HepG2 (cell line): ENCODE measurements around the gene YY1. TPM values are rescaled to one million over a fixed set of nuclear protein-coding genes. Genes with fewer than 3 reads are reported as not detected.

Experiments
- AGO1 ChIP-seq: fragments of 200-400 bp; formaldehyde crosslinking; IDR thresholded peaks from 2 replicates; pipeline ENCODE4 v1.6.1; 2017; ENCODE audit warnings: mild to moderate bottlenecking, low read depth, low read length, moderate library complexity; ENCODE audit not compliant: poor library complexity, severe bottlenecking
- CBX5 ChIP-seq: sonication (generic); formaldehyde crosslinking; IDR thresholded peaks from 2 replicates; pipeline ENCODE4 v1.4.0; 2020; ENCODE audit warnings: missing genetic modification reagents, borderline replicate concordance
- DPF2 ChIP-seq: sonication (generic); formaldehyde crosslinking; IDR thresholded peaks from 2 replicates; pipeline ENCODE4 v1.4.0; 2020; ENCODE audit warnings: mild to moderate bottlenecking, low read depth, missing genetic modification reagents, borderline replicate concordance
- FOXA3 ChIP-seq: IDR thresholded peaks from 2 replicates; pipeline ENCODE4 v1.6.1; 2016; ENCODE audit warnings: missing genetic modification reagents, missing compliant biosample characterization
- MXI1 ChIP-seq: IDR thresholded peaks from 3 replicates; pipeline ENCODE4 v1.6.1; 2012; ENCODE audit warnings: low read depth, low read length, inconsistent platforms, borderline replicate concordance
- ZNF430 ChIP-seq: sonication (generic); formaldehyde crosslinking; IDR thresholded peaks from 2 replicates; pipeline ENCODE4 v1.9.0; 2021; ENCODE audit warnings: mild to moderate bottlenecking, missing genetic modification reagents
- ZNF747 ChIP-seq: sonication (generic); formaldehyde crosslinking; IDR thresholded peaks from 2 replicates; pipeline ENCODE4 v1.8.1; 2023; ENCODE audit warnings: missing genetic modification reagents, mild to moderate bottlenecking, borderline replicate concordance
- ZNF850 ChIP-seq: sonication (generic); formaldehyde crosslinking; conservative IDR thresholded peaks from 2 replicates; pipeline ENCODE4 v1.9.0; 2021; ENCODE audit warnings: mild to moderate bottlenecking, missing genetic modification reagents
- polyA plus RNA-seq, 8 experiments: library from polyadenylated mRNA; depleted of rRNA in 3 of 8; stranded (reverse) in 7 of 8; unstranded in 1 of 8; fragments of >200 nt; fragmentation: Illumina TruSeq in 4 of 8; extraction: Trizol in 4 of 8; gene quantifications; 2 replicates each; pipeline versions ENCODE4 v1.2.1 to v1.2.3, GENCODE V29; 2011 to 2016; ENCODE audit warnings: low read depth in 4 of 8, missing spikeins in 1 of 8, mixed read lengths in 1 of 8; ENCODE audit not compliant: insufficient read depth in 1 of 8
- total RNA-seq, 5 experiments: library from RNA; depleted of rRNA; stranded (reverse); fragments of >200 nt; fragmentation: Illumina TruSeq; extraction: Trizol; gene quantifications; 2 replicates each; pipeline ENCODE4 v1.2.3, GENCODE V29; 2016; ENCODE audit warnings: low read depth in 1 of 5
- TF ChIP-seq, protein P1 (sequence below): sonication (generic); formaldehyde crosslinking; IDR thresholded peaks from 2 replicates; pipeline ENCODE4 v1.4.0; 2020; ENCODE audit warnings: low read depth, missing genetic modification reagents
- TF ChIP-seq, protein P2 (sequence below), 2 experiments: sonication (generic) in 1 of 2; formaldehyde crosslinking in 1 of 2; IDR thresholded peaks; 2 replicates each; pipeline versions ENCODE4 v1.4.0 to v1.6.1; 2018 to 2020; ENCODE audit warnings: missing genetic modification reagents in 2 of 2, borderline replicate concordance in 1 of 2, low read depth in 1 of 2, mild to moderate bottlenecking in 1 of 2, missing biosample characterization in 1 of 2
- TF ChIP-seq, protein P3 (sequence below), 2 experiments: sonication (generic) in 1 of 2; formaldehyde crosslinking in 1 of 2; IDR thresholded peaks; 2 replicates each; pipeline versions ENCODE4 v1.4.0 to v1.6.1; 2016 to 2020; ENCODE audit warnings: borderline replicate concordance in 1 of 2, low read depth in 1 of 2, mild to moderate bottlenecking in 1 of 2, missing genetic modification reagents in 1 of 2
- TF ChIP-seq, protein P4 (sequence below): sonication (generic); formaldehyde crosslinking; IDR thresholded peaks from 2 replicates; pipeline ENCODE4 v1.4.0; 2020; ENCODE audit warnings: missing genetic modification reagents
- TF ChIP-seq, protein P5 (sequence below): sonication (generic); formaldehyde crosslinking; IDR thresholded peaks from 2 replicates; pipeline ENCODE4 v1.8.0; 2022; ENCODE audit warnings: mild to moderate bottlenecking, missing genetic modification reagents

Gene YY1
- total and polyA plus RNA-seq, 2 of the 13 experiments (the other 11 are each of a cell fraction or from before 2014, with no cell fraction given), result 29.4 to 68.1 TPM

DNA sequence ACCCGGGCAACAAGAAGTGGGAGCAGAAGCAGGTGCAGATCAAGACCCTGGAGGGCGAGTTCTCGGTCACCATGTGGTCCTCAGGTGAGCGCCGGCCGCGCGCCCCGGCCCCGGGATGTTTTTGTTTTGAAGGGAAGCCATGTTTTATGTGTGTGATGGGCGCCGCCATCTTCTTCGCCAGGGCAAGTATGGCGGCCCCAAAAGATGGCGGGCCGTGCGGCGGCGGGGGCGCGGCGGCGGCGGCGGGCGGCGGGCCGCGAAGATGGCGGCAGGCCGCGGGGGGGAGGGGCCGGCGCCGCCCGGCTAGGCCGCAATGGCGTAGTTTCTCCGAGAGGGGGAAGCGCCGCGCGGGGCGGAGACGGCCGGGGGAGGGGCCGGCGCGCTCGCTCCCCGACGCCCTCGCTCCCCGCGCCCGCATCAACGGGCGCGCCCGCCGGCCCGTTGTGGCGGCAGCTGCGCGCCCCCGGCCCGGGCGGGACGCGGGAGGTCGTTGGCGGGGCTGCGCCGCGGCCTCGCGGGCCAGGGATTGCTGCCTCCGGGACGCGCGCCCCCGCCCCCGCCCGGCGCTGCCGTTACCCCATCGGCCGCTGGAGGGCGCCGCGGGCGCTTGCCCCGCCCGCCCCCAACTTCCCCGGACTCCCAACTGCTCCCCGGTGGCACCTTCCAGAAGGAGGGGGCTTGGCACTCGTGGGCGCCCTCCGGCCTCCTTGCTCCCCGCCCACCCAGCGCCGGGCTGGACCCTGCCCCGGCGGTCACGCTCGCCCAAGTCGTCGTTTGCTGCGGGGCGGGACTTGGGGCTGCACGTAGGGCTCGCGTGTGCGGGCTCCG, 1.1 kb downstream of the YY1 start (continued):
- TF ChIP-seq, protein P1, sequence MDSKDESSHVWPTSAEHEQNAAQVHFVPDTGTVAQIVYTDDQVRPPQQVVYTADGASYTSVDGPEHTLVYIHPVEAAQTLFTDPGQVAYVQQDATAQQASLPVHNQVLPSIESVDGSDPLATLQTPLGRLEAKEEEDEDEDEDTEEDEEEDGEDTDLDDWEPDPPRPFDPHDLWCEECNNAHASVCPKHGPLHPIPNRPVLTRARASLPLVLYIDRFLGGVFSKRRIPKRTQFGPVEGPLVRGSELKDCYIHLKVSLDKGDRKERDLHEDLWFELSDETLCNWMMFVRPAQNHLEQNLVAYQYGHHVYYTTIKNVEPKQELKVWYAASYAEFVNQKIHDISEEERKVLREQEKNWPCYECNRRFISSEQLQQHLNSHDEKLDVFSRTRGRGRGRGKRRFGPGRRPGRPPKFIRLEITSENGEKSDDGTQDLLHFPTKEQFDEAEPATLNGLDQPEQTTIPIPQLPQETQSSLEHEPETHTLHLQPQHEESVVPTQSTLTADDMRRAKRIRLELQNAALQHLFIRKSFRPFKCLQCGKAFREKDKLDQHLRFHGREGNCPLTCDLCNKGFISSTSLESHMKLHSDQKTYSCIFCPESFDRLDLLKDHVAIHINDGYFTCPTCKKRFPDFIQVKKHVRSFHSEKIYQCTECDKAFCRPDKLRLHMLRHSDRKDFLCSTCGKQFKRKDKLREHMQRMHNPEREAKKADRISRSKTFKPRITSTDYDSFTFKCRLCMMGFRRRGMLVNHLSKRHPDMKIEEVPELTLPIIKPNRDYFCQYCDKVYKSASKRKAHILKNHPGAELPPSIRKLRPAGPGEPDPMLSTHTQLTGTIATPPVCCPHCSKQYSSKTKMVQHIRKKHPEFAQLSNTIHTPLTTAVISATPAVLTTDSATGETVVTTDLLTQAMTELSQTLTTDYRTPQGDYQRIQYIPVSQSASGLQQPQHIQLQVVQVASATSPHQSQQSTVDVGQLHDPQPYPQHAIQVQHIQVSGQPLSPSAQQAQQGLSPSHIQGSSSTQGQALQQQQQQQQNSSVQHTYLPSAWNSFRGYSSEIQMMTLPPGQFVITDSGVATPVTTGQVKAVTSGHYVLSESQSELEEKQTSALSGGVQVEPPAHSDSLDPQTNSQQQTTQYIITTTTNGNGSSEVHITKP (CRISPR knock-in tag), result 0 out of 2 replicates have a peak, but pooled peaks have one; percentile 23
- TF ChIP-seq ZNF850 (CRISPR knock-in tag) (no peak), FOXA3 (peak; percentile 23; the same call in 1 of the 2 replicates), DPF2 (CRISPR knock-in tag) (no peak), CBX5 (CRISPR knock-in tag) (no peak), ZNF430 (CRISPR knock-in tag) (peak; percentile 35; the same call in 1 of the 2 replicates), MXI1 (peak; percentile 82; the same call in 1 of the 3 replicates), ZNF747 (CRISPR knock-in tag) (no peak), AGO1 (no peak)
- TF ChIP-seq, protein P2, sequence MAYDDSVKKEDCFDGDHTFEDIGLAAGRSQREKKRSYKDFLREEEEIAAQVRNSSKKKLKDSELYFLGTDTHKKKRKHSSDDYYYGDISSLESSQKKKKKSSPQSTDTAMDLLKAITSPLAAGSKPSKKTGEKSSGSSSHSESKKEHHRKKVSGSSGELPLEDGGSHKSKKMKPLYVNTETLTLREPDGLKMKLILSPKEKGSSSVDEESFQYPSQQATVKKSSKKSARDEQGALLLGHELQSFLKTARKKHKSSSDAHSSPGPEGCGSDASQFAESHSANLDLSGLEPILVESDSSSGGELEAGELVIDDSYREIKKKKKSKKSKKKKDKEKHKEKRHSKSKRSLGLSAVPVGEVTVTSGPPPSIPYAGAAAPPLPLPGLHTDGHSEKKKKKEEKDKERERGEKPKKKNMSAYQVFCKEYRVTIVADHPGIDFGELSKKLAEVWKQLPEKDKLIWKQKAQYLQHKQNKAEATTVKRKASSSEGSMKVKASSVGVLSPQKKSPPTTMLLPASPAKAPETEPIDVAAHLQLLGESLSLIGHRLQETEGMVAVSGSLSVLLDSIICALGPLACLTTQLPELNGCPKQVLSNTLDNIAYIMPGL (CRISPR knock-in tag; IDR thresholded peaks at IDR 0.05; ENCODE audit: borderline replicate concordance in 1 of 2, low read depth in 1 of 2), result peak; percentile 56 to 75; a peak in 3 of 4 replicates
- TF ChIP-seq, protein P3, sequence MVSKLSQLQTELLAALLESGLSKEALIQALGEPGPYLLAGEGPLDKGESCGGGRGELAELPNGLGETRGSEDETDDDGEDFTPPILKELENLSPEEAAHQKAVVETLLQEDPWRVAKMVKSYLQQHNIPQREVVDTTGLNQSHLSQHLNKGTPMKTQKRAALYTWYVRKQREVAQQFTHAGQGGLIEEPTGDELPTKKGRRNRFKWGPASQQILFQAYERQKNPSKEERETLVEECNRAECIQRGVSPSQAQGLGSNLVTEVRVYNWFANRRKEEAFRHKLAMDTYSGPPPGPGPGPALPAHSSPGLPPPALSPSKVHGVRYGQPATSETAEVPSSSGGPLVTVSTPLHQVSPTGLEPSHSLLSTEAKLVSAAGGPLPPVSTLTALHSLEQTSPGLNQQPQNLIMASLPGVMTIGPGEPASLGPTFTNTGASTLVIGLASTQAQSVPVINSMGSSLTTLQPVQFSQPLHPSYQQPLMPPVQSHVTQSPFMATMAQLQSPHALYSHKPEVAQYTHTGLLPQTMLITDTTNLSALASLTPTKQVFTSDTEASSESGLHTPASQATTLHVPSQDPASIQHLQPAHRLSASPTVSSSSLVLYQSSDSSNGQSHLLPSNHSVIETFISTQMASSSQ (IDR thresholded peaks at IDR 0.05; ENCODE audit: low read depth), result no peak
- TF ChIP-seq, protein P3 (CRISPR knock-in tag; IDR thresholded peaks at IDR 0.05; ENCODE audit: borderline replicate concordance), result no peak
- TF ChIP-seq, protein P4, sequence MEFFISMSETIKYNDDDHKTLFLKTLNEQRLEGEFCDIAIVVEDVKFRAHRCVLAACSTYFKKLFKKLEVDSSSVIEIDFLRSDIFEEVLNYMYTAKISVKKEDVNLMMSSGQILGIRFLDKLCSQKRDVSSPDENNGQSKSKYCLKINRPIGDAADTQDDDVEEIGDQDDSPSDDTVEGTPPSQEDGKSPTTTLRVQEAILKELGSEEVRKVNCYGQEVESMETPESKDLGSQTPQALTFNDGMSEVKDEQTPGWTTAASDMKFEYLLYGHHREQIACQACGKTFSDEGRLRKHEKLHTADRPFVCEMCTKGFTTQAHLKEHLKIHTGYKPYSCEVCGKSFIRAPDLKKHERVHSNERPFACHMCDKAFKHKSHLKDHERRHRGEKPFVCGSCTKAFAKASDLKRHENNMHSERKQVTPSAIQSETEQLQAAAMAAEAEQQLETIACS, result peak; percentile 88
- TF ChIP-seq, protein P5, sequence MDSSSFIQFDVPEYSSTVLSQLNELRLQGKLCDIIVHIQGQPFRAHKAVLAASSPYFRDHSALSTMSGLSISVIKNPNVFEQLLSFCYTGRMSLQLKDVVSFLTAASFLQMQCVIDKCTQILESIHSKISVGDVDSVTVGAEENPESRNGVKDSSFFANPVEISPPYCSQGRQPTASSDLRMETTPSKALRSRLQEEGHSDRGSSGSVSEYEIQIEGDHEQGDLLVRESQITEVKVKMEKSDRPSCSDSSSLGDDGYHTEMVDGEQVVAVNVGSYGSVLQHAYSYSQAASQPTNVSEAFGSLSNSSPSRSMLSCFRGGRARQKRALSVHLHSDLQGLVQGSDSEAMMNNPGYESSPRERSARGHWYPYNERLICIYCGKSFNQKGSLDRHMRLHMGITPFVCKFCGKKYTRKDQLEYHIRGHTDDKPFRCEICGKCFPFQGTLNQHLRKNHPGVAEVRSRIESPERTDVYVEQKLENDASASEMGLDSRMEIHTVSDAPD (CRISPR knock-in tag), result no peak
